Measurements from ENCODE around the gene PLEKHF1.

- TF ChIP-seq CTCF (conservative IDR thresholded peaks at IDR 0.05) (no peak), ZFX (IDR thresholded peaks at IDR 0.05) (no peak)
Measured at GRCh38 chr19:29618871-29619270, 46.4 kb upstream of the PLEKHF1 start.
